ENCODE measurements around the gene KLHL21.

GRCh38 chr1:6587261-6588005 is 15.2 kb downstream of the KLHL21 start:
- TF ChIP-seq POLR2A (IDR thresholded peaks at IDR 0.05) (no peak), CTCF (IDR thresholded peaks at IDR 0.05) (no peak)
